SK-N-SH (cell line): Measurements from ENCODE around the gene TAF1B. TPM values are rescaled to one million over a fixed set of nuclear protein-coding genes. Genes with fewer than 3 reads are reported as not detected.

ENCODE experiments used
- CTCF ChIA-PET: fragments of 300-600, 350-600 bp; formaldehyde crosslinking; extraction: SDS; loops from one replicate; lab custom pipeline; 2021; lab: Yijun Ruan, JAX
- POLR2A ChIA-PET: fragments of 350-600 bp; sonication (Branson Sonifier 250); formaldehyde crosslinking; extraction: SDS; loops from one replicate; lab custom pipeline; 2020; ENCODE audit warnings: antibody characterized with exemption, inconsistent platforms; lab: Yijun Ruan, JAX
- DNase-seq: peaks from one replicate; pipeline ENCODE4 v3.0.0; 2012
- H2AFZ ChIP-seq: fragments of 200-600 bp; sonication (generic); 2 replicates; pipeline ENCODE4 v1.8.1; 2016; ENCODE audit warnings: antibody characterized with exemption, mild to moderate bottlenecking, low read depth
- H3F3A ChIP-seq: fragments of 200-600 bp; sonication (generic); replicated peaks from 2 replicates; pipeline ENCODE3; 2016; ENCODE audit warnings: antibody characterized with exemption, mild to moderate bottlenecking; ENCODE audit not compliant: insufficient read depth
- H3K27ac ChIP-seq, 2 experiments: fragments of 200-500 bp in 1 of 2; fragments of 200-600 bp in 1 of 2; sonication (Bioruptor generic) in 1 of 2; sonication (generic), shearing (Covaris generic) in 1 of 2; 2 replicates each; pipeline versions ENCODE4 v1.5.1 to v1.6.1; 2014 to 2016; ENCODE audit warnings: low read depth in 2 of 2, inconsistent platforms in 1 of 2, low read length in 1 of 2, mild to moderate bottlenecking in 1 of 2, mixed read lengths in 1 of 2
- H3K27me3 ChIP-seq: fragments of 200-600 bp; sonication (generic), shearing (Covaris generic); 2 replicates; pipeline ENCODE4 v1.6.1; 2016; ENCODE audit warnings: mixed run types; ENCODE audit not compliant: insufficient read depth
- H3K36me3 ChIP-seq, 2 experiments: fragments of 200-500 bp in 1 of 2; fragments of 200-600 bp in 1 of 2; sonication (Bioruptor generic) in 1 of 2; sonication (generic) in 1 of 2; replicated peaks in 1 of 2; 2 replicates each; pipeline versions ENCODE3 to v1.5.1; 2014 to 2016; ENCODE audit warnings: low read length in 1 of 2, mild to moderate bottlenecking in 1 of 2; ENCODE audit not compliant: insufficient read depth in 2 of 2, control insufficient read depth in 1 of 2
- H3K4me1 ChIP-seq, 2 experiments: fragments of 200-500 bp in 1 of 2; fragments of 200-600 bp in 1 of 2; sonication (Bioruptor generic) in 1 of 2; sonication (generic), shearing (Covaris generic) in 1 of 2; 2 replicates each; pipeline versions ENCODE4 v1.5.1 to v1.6.1; 2014 to 2016; ENCODE audit warnings: low read depth in 1 of 2, low read length in 1 of 2, mixed run types in 1 of 2; ENCODE audit not compliant: insufficient read depth in 2 of 2, control insufficient read depth in 1 of 2
- H3K4me2 ChIP-seq: fragments of 200-600 bp; sonication (generic), shearing (Covaris generic); 2 replicates; pipeline ENCODE4 v1.6.1; 2017; ENCODE audit warnings: mixed run types
- H3K4me3 ChIP-seq, 2 experiments: fragments of 200-500 bp in 1 of 2; fragments of 200-600 bp in 1 of 2; sonication (Bioruptor generic) in 1 of 2; sonication (generic), shearing (Covaris generic) in 1 of 2; 2 replicates each; pipeline versions ENCODE4 v1.5.1 to v1.8.1; 2014 to 2016; ENCODE audit warnings: low read depth in 2 of 2, inconsistent platforms in 1 of 2, low read length in 1 of 2, mild to moderate bottlenecking in 1 of 2, mixed read lengths in 1 of 2, moderate library complexity in 1 of 2
- H3K79me2 ChIP-seq: fragments of 200-600 bp; sonication (generic); 2 replicates; pipeline ENCODE4 v1.8.1; 2017; ENCODE audit warnings: mild to moderate bottlenecking; ENCODE audit not compliant: insufficient read depth
- H3K9ac ChIP-seq: fragments of 200-600 bp; sonication (generic); 2 replicates; pipeline ENCODE4 v1.6.1; 2017; ENCODE audit warnings: mixed run types
- H3K9me2 ChIP-seq: fragments of 200-600 bp; sonication (generic); 2 replicates; pipeline ENCODE4 v1.6.1; 2017; ENCODE audit warnings: mixed run types
- H3K9me3 ChIP-seq: fragments of 200-600 bp; sonication (generic); 2 replicates; pipeline ENCODE4 v1.6.1; 2017; ENCODE audit warnings: mixed run types, mild to moderate bottlenecking, moderate library complexity
- H4K20me1 ChIP-seq: fragments of 200-600 bp; sonication (generic); 2 replicates; pipeline ENCODE4 v1.6.1; 2017; ENCODE audit warnings: mild to moderate bottlenecking, mixed run types; ENCODE audit not compliant: insufficient read depth
- GATA2 ChIP-seq: sonication (generic); formaldehyde crosslinking; IDR thresholded peaks from 2 replicates; pipeline ENCODE4 v1.5.0; 2020; ENCODE audit warnings: mild to moderate bottlenecking, missing genetic modification reagents
- RCOR1 ChIP-seq: fragments of 150-350 bp; IDR thresholded peaks from 2 replicates; pipeline ENCODE4 v1.6.1; 2017; ENCODE audit warnings: antibody characterized with exemption, low read length
- TCF12 ChIP-seq: IDR thresholded peaks from 2 replicates; pipeline ENCODE4 v1.4.0; 2012
- YY1 ChIP-seq: IDR thresholded peaks from 2 replicates; pipeline ENCODE4 v1.4.0; 2012; ENCODE audit warnings: low read depth, mild to moderate bottlenecking
- WGBS: methylation state at CpG from one replicate; pipeline ENCODE4 v1.1.6; 2017; ENCODE audit warnings: low lambda C conversion rate; 5-methylcytosine and 5-hydroxymethylcytosine counted together
- polyA plus RNA-seq, 3 experiments: library from polyadenylated mRNA; depleted of rRNA; stranded (reverse); fragments of >200 nt; gene quantifications; 2 replicates each; pipeline ENCODE4 v1.2.3, GENCODE V29; 2012
- TF ChIP-seq, protein P1 (sequence below): fragments of 200-600 bp; sonication (generic); IDR thresholded peaks from 2 replicates; pipeline ENCODE4 v1.6.1; 2017; ENCODE audit warnings: antibody characterized with exemption, mild to moderate bottlenecking, moderate library complexity
- TF ChIP-seq, protein P2 (sequence below): IDR thresholded peaks from 2 replicates; pipeline ENCODE4 v1.4.0; 2012; ENCODE audit warnings: low read depth, borderline replicate concordance
- TF ChIP-seq, protein P3 (sequence below): IDR thresholded peaks from 2 replicates; pipeline ENCODE4 v1.6.1; 2012; ENCODE audit warnings: mild to moderate bottlenecking, low read depth, low read length, moderate library complexity
- TF ChIP-seq, protein P4 (sequence below): IDR thresholded peaks from 2 replicates; pipeline ENCODE4; 2012
- TF ChIP-seq, protein P5 (sequence below): fragments of 150-350 bp; IDR thresholded peaks from 2 replicates; pipeline ENCODE4 v1.6.1; 2017; ENCODE audit warnings: antibody characterized with exemption, low read length, low read depth, borderline replicate concordance
- TF ChIP-seq, protein P6 (sequence below): IDR thresholded peaks from 2 replicates; pipeline ENCODE4 v1.4.0; 2012; ENCODE audit warnings: low read depth, borderline replicate concordance

TAF1B gene
- polyA plus RNA-seq, 1 of the 3 experiments (the other 2 are of a cell fraction), result 7.8 TPM

DNA sequence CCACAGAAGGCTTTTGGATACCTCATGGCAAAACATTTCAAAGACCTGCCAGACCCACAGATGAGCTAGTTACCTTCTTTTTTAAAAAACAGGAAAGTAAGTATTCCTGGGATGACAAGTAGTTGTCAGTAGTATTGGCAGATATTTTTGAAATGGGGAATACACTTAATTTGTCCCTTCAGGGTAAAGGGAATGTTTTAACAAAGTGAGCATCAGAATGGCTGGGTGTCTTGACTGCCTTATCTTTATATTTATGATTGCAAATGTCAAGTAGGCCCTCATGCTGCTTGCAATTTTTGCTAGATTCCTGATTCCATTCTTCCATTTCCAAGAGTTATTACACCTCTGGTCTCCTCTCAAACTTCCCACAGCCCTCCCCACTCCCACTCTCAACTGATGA, 4.9 kb upstream of the TAF1B start:
- ChIA-PET CTCF (interaction anchor here (1.0 to 7.9 kb wide), 5 partner anchors 24 to 259 kb away, joined by 3 to 83 read pairs (median 8); no protein-coding TSS in a partner anchor), POLR2A (no interaction called here)
- Histone ChIP-seq H3F3A (peaks cover 8% of the 10 kb centered on the region), H3K27me3 (no peaks in the 10 kb centered on the region; the same call in 1 of the 2 replicates), H3K4me1 (peaks cover 0 to 3% of the 10 kb centered on the region in 2 experiments; a peak in 1 of 4 replicates), H2AFZ (no peak overlapping the region), H3K4me3 (no peak overlapping the region), H4K20me1 (no peaks in the 10 kb centered on the region), H3K27ac (no peak overlapping the region), H3K9ac (no peak overlapping the region), H3K9me3 (no peaks in the 10 kb centered on the region), H3K79me2 (no peaks in the 10 kb centered on the region), H3K36me3 (no peaks in the 10 kb centered on the region), H3K4me2 (no peak overlapping the region), H3K9me2 (no peaks in the 10 kb centered on the region)
- no peak for DNase-seq
- TF ChIP-seq GATA2 (CRISPR knock-in tag) (no peak), YY1 (no peak)
- TF ChIP-seq, protein P1, sequence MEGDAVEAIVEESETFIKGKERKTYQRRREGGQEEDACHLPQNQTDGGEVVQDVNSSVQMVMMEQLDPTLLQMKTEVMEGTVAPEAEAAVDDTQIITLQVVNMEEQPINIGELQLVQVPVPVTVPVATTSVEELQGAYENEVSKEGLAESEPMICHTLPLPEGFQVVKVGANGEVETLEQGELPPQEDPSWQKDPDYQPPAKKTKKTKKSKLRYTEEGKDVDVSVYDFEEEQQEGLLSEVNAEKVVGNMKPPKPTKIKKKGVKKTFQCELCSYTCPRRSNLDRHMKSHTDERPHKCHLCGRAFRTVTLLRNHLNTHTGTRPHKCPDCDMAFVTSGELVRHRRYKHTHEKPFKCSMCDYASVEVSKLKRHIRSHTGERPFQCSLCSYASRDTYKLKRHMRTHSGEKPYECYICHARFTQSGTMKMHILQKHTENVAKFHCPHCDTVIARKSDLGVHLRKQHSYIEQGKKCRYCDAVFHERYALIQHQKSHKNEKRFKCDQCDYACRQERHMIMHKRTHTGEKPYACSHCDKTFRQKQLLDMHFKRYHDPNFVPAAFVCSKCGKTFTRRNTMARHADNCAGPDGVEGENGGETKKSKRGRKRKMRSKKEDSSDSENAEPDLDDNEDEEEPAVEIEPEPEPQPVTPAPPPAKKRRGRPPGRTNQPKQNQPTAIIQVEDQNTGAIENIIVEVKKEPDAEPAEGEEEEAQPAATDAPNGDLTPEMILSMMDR, result no peak

DNA sequence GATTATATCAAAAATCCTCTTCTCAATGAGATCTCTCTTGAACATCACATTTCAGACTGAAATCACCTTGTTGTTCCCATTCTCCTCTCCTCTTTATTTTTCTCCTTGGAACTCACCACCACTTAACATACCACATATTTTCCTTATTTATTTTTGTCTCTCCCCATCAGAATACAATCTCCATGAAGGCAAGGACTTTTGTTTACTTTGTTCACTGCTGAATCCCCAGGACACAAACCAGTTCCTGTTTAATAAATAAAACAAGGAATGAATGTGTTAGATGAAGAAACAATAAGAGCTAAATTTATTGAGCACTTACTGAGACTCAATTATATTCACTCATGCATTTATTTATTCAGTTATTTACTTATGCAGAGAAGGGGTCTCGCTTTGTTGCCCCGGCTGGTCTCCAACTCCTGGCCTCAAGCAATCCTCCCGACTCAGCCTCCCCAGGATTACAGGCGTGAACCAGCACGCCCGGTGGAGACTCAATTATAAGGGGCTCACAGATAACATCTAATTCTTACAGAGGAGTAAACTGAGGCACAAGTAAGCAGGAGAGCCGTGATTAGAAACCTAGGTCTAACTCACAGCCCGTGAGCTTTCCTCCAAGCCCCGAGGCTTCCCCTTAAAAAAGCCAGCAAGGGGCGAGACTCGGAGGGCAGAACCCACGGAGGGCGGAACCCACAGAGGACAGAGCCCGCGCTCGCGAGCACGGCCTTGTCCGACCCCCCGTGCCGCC, 616 bp upstream of the TAF1B start:
- no peaks in the 10 kb centered on the region for H3K27me3 ChIP-seq
- H3K9me3 ChIP-seq, result no peaks in the 10 kb centered on the region
- H3K36me3 ChIP-seq, result peaks cover 12 to 21% of the 10 kb centered on the region in 2 experiments
- H3K9ac ChIP-seq, result peak overlapping the region; percentile 93
- peak overlapping the region; percentile 89 to 95 for H3K27ac ChIP-seq
- peak overlapping the region; percentile 97 for H2AFZ ChIP-seq
- 40% methylated on average over 8 of the region's 21 CpGs for WGBS
- POLR2A ChIA-PET, result interaction anchor here (0.6 to 2.4 kb wide), 18 partner anchors 10 to 346 kb away, joined by 3 to 15 read pairs (median 4); partner anchors contain the start of genes ADAM17, KLF11 and YWHAQ
- H3K4me1 ChIP-seq, result peaks cover 15 to 20% of the 10 kb centered on the region in 2 experiments
- no peaks in the 10 kb centered on the region for H4K20me1 ChIP-seq
- H3F3A ChIP-seq, result peaks cover 8% of the 10 kb centered on the region
- H3K4me2 ChIP-seq, result peak overlapping the region; percentile 81
- H3K79me2 ChIP-seq, result peaks cover 39% of the 10 kb centered on the region
- CTCF ChIA-PET, result interaction anchor here (0.6 to 7.9 kb wide), 33 partner anchors 11 to 879 kb away, joined by 3 to 83 read pairs (median 4); partner anchors contain the start of gene YWHAQ
- DNase-seq, result no peak
- peak overlapping the region; percentile 60 to 86 for H3K4me3 ChIP-seq
- H3K9me2 ChIP-seq, result no peaks in the 10 kb centered on the region
- TF ChIP-seq, protein P2, sequence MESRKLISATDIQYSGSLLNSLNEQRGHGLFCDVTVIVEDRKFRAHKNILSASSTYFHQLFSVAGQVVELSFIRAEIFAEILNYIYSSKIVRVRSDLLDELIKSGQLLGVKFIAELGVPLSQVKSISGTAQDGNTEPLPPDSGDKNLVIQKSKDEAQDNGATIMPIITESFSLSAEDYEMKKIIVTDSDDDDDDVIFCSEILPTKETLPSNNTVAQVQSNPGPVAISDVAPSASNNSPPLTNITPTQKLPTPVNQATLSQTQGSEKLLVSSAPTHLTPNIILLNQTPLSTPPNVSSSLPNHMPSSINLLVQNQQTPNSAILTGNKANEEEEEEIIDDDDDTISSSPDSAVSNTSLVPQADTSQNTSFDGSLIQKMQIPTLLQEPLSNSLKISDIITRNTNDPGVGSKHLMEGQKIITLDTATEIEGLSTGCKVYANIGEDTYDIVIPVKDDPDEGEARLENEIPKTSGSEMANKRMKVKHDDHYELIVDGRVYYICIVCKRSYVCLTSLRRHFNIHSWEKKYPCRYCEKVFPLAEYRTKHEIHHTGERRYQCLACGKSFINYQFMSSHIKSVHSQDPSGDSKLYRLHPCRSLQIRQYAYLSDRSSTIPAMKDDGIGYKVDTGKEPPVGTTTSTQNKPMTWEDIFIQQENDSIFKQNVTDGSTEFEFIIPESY, result no peak
- TF ChIP-seq TCF12 (no peak), GATA2 (CRISPR knock-in tag) (no peak), RCOR1 (no peak)
- TF ChIP-seq, protein P3, sequence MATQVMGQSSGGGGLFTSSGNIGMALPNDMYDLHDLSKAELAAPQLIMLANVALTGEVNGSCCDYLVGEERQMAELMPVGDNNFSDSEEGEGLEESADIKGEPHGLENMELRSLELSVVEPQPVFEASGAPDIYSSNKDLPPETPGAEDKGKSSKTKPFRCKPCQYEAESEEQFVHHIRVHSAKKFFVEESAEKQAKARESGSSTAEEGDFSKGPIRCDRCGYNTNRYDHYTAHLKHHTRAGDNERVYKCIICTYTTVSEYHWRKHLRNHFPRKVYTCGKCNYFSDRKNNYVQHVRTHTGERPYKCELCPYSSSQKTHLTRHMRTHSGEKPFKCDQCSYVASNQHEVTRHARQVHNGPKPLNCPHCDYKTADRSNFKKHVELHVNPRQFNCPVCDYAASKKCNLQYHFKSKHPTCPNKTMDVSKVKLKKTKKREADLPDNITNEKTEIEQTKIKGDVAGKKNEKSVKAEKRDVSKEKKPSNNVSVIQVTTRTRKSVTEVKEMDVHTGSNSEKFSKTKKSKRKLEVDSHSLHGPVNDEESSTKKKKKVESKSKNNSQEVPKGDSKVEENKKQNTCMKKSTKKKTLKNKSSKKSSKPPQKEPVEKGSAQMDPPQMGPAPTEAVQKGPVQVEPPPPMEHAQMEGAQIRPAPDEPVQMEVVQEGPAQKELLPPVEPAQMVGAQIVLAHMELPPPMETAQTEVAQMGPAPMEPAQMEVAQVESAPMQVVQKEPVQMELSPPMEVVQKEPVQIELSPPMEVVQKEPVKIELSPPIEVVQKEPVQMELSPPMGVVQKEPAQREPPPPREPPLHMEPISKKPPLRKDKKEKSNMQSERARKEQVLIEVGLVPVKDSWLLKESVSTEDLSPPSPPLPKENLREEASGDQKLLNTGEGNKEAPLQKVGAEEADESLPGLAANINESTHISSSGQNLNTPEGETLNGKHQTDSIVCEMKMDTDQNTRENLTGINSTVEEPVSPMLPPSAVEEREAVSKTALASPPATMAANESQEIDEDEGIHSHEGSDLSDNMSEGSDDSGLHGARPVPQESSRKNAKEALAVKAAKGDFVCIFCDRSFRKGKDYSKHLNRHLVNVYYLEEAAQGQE, result no peak
- TF ChIP-seq, protein P4, sequence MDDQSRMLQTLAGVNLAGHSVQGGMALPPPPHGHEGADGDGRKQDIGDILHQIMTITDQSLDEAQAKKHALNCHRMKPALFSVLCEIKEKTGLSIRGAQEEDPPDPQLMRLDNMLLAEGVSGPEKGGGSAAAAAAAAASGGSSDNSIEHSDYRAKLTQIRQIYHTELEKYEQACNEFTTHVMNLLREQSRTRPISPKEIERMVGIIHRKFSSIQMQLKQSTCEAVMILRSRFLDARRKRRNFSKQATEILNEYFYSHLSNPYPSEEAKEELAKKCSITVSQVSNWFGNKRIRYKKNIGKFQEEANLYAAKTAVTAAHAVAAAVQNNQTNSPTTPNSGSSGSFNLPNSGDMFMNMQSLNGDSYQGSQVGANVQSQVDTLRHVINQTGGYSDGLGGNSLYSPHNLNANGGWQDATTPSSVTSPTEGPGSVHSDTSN, result no peak
- TF ChIP-seq, protein P5, sequence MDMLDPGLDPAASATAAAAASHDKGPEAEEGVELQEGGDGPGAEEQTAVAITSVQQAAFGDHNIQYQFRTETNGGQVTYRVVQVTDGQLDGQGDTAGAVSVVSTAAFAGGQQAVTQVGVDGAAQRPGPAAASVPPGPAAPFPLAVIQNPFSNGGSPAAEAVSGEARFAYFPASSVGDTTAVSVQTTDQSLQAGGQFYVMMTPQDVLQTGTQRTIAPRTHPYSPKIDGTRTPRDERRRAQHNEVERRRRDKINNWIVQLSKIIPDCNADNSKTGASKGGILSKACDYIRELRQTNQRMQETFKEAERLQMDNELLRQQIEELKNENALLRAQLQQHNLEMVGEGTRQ, result no peak
- TF ChIP-seq, protein P1, result no peak
- TF ChIP-seq, protein P6, sequence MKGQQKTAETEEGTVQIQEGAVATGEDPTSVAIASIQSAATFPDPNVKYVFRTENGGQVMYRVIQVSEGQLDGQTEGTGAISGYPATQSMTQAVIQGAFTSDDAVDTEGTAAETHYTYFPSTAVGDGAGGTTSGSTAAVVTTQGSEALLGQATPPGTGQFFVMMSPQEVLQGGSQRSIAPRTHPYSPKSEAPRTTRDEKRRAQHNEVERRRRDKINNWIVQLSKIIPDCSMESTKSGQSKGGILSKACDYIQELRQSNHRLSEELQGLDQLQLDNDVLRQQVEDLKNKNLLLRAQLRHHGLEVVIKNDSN, result no peak
